Measurements from ENCODE around the gene LRRC14B. TPM values are rescaled to one million over a fixed set of nuclear protein-coding genes. Genes with fewer than 3 reads are reported as not detected.
"Not testable (repeated sequence)": the region's sequence is repeated elsewhere in the genome, so short reads cannot be mapped to it uniquely, and the experiment has no call there.

Gene LRRC14B
- total RNA-seq, 1 donor from 2014 or later, result not detected

GRCh38 chr5:217494-218456 is 26.5 kb downstream of the LRRC14B start, which contains the start of the genes CCDC127 and SDHA:
Gene CCDC127 (minus strand): TSS chr5:218153. CDS start chr5:216849, 1,304 bp downstream.
Gene SDHA (plus strand): TSS chr5:218320. CDS start chr5:218356, 36 bp downstream.
- H3K27me3 ChIP-seq; H3K36me3 ChIP-seq; H3K27me3 Mint-ChIP-seq (ENCODE audit: insufficient read depth, low read depth); H3K27ac ChIP-seq; H3K9me3 ChIP-seq (ENCODE audit: low read depth); H3F3A ChIP-seq (ENCODE audit: low read depth); H3K9me3 Mint-ChIP-seq: not testable (repeated sequence)
- Mint-ChIP-seq H3K36me3 (peaks cover 11% of the 10 kb centered on the region), H3K27ac (peak within 1 kb of the TSS; percentile 93), H3K4me3 (peak within 1 kb of the TSS; percentile 98), H3K4me1 (peaks cover 36% of the 10 kb centered on the region)
- peak; percentile 62 for TF ChIP-seq CTCF (IDR thresholded peaks at IDR 0.05)
- Histone ChIP-seq H3K4me1 (peaks cover 16% of the 10 kb centered on the region), H3K9ac (peak within 1 kb of the TSS; percentile 61), H3K4me3 (peak within 1 kb of the TSS; percentile 79), H2AFZ (replicated peaks) (peak within 1 kb of the TSS; percentile 86), H4K20me1 (ENCODE audit: low read depth) (peaks cover 49% of the 10 kb centered on the region), H3K79me2 (ENCODE audit: low read depth) (peaks cover 77% of the 10 kb centered on the region), H3K4me2 (peak within 1 kb of the TSS; percentile 87)
- DNase-seq (ENCODE audit: low spot score), result peak; percentile 98

GRCh38 chr5:218457-219291 is 27.4 kb downstream of the LRRC14B start:
- peaks cover 45% of the 10 kb centered on the region for H4K20me1 ChIP-seq (ENCODE audit: low read depth)
- H3K4me1 ChIP-seq, result peaks cover 16% of the 10 kb centered on the region
- no peak for TF ChIP-seq EZH2phosphoT487 (IDR thresholded peaks at IDR 0.05)
- no peak for TF ChIP-seq EZH2 (IDR thresholded peaks at IDR 0.05)
- no peak for TF ChIP-seq CTCF (IDR thresholded peaks at IDR 0.05)
- Mint-ChIP-seq H3K36me3 (peaks cover 10% of the 10 kb centered on the region), H3K4me3 (peak overlapping the region; percentile 98), H3K27me3 (ENCODE audit: insufficient read depth, low read depth) (peaks cover 8% of the 10 kb centered on the region), H3K4me1 (peaks cover 35% of the 10 kb centered on the region), H3K9me3 (no peaks in the 10 kb centered on the region), H3K27ac (peak overlapping the region; percentile 93)
- peaks cover 82% of the 10 kb centered on the region for H3K79me2 ChIP-seq (ENCODE audit: low read depth)
- no peak overlapping the region for H3K27ac ChIP-seq
- no peaks in the 10 kb centered on the region for H3K27me3 ChIP-seq
- H3K4me3 ChIP-seq, result peak overlapping the region; percentile 79
- H3F3A ChIP-seq (ENCODE audit: low read depth), result no peaks in the 10 kb centered on the region
- no peaks in the 10 kb centered on the region for H3K9me3 ChIP-seq (ENCODE audit: low read depth)
- peak overlapping the region; percentile 30 for H2AFZ ChIP-seq (replicated peaks)
- peak overlapping the region; percentile 87 for H3K4me2 ChIP-seq
- peak; percentile 69 for DNase-seq (ENCODE audit: low spot score)
- peak overlapping the region; percentile 61 for H3K9ac ChIP-seq
- H3K36me3 ChIP-seq, result no peaks in the 10 kb centered on the region

- Mint-ChIP-seq H3K27ac (no peak overlapping the region), H3K27me3 (ENCODE audit: insufficient read depth, low read depth) (peaks cover 6% of the 10 kb centered on the region), H3K4me1 (peaks cover 29% of the 10 kb centered on the region), H3K4me3 (peak overlapping the region; percentile 98), H3K36me3 (peaks cover 3% of the 10 kb centered on the region), H3K9me3 (no peaks in the 10 kb centered on the region)
- H3K9ac ChIP-seq, result peak overlapping the region; percentile 61
- TF ChIP-seq EZH2phosphoT487 (IDR thresholded peaks at IDR 0.05) (no peak), CTCF (IDR thresholded peaks at IDR 0.05) (no peak), EZH2 (IDR thresholded peaks at IDR 0.05) (no peak)
- H3K4me2 ChIP-seq, result peak overlapping the region; percentile 87
- no peak overlapping the region for H3K27ac ChIP-seq
- H3K36me3 ChIP-seq, result no peaks in the 10 kb centered on the region
- H3F3A ChIP-seq (ENCODE audit: low read depth), result no peaks in the 10 kb centered on the region
- H3K27me3 ChIP-seq, result no peaks in the 10 kb centered on the region
- H3K9me3 ChIP-seq (ENCODE audit: low read depth), result no peaks in the 10 kb centered on the region
- H2AFZ ChIP-seq (replicated peaks), result no peak overlapping the region
- peak; percentile 57 for DNase-seq (ENCODE audit: low spot score)
- H3K4me1 ChIP-seq, result peaks cover 16% of the 10 kb centered on the region
- peaks cover 48% of the 10 kb centered on the region for H4K20me1 ChIP-seq (ENCODE audit: low read depth)
- peak overlapping the region; percentile 79 for H3K4me3 ChIP-seq
- peaks cover 74% of the 10 kb centered on the region for H3K79me2 ChIP-seq (ENCODE audit: low read depth)
Measured at GRCh38 chr5:219460-219863, 28.2 kb downstream of the LRRC14B start.

All from neural progenitor cell (in vitro differentiated cells).